RPMI8226 (cell line): ENCODE data around the gene SHISAL1.
A peak's percentile ranks its signal among the peaks of the same experiment; 100 is the strongest.

Experiments used
- DNase-seq: peaks from one replicate; pipeline ENCODE4 v3.0.0-alpha.2; 2015

SHISAL1 gene

DNA sequence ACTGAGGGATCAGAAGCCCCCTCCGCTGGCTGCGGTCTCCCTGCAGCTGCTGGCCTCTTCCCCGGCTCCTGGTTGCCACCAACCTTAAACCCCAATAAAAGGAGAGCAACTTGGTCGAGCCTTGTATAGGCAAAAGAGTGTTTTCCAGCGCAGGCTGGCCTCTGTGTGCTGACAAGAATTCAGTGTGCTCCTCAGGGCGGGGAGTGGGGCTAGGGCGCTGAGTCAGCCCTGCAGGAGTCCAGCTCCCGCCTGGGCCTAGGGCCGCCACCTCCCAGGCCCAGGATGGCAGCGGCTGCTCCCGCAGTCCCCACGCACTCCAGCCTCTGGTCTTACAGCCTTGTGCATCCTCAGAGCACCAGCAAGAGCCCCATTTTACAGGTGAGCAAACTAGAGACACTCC lies at the start of gene SHISAL1:
Gene SHISAL1, minus strand, starts transcription at position 186 of the 400 bp plus-strand sequence. CDS start 12,006 bp downstream, outside the sequence.
- DNase-seq = peak; percentile 25

GRCh38 chr22:44361391-44362126 lies 48.8 kb upstream of the SHISAL1 start:
- no peak for DNase-seq

- no peak for DNase-seq
Measured at GRCh38 chr22:44360668-44361381, 48.1 kb upstream of the SHISAL1 start.

GRCh38 chr22:44360306-44360667 lies 47.5 kb upstream of the SHISAL1 start:
- DNase-seq = no peak

GRCh38 chr22:44359496-44360110 lies 46.9 kb upstream of the SHISAL1 start:
- no peak for DNase-seq

DNA sequence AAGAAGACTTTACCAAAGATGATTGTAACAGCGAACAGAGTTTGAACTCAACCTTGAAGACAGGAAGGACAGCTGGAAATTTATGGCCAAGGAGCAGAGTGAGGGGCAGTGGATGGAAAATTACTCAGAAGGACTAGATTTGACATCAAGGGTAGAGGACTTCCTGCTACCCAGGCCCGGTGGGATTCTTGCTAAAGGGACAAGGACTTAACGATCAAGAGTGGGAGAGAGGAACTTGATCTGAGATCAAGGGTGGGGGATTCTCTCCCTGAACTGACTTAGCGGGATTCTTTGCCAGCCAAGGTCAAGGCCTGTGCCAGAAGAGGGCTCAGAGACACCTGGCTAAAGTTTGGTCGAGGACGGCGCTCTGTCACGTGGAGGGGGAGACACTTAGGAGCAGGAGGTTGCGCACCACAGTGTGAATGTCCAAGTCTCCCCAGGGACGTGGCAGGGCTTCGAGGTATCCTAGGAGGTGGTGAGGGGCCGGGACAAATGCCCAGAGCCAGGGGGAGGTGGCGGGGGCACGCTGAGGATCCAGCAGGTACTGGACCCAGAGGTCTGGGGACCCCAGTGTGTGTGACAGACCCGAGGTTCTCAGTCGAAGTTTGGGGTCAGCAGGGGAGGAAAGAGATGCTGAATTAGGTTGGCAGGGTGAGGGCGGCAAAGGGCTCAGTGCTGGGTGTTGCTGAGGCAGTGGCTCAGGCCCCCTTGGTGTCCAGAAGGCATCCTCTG lies 46.1 kb upstream of the SHISAL1 start:
- DNase-seq = no peak

DNA sequence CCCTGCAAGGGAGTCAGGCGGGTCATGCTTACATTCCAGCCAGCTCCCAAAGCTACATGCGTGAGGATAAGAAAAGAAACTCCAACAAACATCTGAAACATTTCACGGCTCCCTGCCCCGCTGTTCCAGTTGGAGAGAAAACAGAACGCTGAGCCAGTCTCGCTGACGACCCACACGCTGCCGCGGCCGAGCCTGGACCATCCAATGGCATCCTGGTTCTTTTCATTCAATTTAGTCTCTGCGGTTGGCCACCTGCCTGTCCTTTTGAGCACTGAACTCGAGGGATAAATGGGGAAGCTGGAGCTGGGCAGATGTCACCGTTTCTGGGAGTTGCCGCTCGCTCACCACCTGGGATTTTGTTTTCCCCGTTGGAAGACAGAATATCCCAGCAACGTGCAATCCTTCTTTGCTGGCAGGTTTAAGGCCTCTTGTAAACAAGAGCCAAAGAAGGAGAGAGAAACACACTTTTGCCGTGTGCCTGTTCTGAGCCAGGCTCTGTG lies 45.3 kb upstream of the SHISAL1 start:
- DNase-seq = no peak

DNA sequence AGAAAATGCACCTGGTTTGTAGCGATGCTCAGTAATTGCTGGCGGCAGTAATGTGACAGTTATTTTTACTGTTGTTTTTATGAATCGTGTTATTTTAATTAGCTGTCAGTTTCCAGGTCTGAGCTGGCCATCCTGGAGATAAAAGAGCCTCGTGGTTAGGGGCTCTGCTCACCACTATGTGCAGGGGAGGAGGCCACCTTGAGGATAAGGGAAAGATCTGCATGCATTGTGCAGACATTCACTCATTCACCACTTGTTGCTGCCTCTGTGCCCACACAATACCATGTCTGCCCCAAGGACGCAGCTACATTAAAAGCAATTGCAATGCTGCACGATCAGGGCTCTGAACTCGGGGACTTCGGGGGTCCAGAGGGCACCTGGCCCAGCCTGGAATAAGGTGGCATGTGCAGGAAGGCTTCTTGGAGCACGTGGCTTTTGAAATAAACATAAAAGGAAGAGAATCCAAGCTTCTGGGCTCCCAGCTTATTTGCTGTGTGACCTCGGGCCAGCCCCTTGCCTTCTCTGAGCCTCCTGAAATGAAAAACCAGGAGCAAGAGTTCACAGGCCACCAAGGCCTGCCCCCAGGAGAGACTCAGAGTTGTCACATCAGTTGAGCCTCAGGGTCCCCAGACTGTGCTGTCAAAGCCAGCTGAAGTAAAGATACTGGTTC lies 44.7 kb upstream of the SHISAL1 start:
- DNase-seq = no peak

- DNase-seq = no peak
Measured at GRCh38 chr22:44355716-44356070, 42.9 kb upstream of the SHISAL1 start.

GRCh38 chr22:44354288-44354687 lies 41.5 kb upstream of the SHISAL1 start:
- no peak for DNase-seq

- no peak for DNase-seq
Measured at GRCh38 chr22:44353041-44353440, 40.3 kb upstream of the SHISAL1 start.

DNA sequence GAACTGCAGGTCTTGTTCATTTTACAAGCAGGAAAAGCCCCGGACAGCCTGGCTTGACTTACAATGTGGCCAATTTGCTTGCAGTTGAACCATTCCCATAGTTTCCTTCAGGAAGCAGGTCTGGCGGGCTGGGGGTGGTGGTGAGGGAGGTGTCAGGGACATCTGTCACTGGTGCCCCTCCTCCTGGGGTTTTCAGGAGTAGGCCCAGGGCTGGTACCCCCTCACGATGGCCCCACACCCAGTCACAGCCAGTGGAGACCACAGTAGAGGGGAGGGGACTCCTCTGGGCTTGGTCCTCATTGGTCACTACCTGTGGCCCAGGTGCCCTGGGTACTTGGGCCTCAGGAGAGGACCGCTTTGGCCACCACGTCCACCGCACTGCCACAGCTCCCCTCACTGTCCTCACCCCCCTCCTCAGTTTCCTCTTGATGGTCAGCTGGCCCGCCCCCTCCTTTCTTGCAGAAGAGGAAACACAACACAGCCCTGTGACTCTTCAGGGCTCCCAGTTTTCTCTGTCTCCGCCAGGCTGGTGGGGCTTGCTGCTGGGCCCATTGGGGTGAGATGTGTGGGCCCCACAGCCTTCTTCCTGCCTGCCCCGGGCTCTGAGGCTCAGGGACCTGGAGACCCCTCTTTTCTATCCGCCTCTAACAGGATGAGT lies 39.8 kb upstream of the SHISAL1 start:
- no peak for DNase-seq

- peak; percentile 93 for DNase-seq
Measured at GRCh38 chr22:44351685-44352377, 39.1 kb upstream of the SHISAL1 start.

DNA sequence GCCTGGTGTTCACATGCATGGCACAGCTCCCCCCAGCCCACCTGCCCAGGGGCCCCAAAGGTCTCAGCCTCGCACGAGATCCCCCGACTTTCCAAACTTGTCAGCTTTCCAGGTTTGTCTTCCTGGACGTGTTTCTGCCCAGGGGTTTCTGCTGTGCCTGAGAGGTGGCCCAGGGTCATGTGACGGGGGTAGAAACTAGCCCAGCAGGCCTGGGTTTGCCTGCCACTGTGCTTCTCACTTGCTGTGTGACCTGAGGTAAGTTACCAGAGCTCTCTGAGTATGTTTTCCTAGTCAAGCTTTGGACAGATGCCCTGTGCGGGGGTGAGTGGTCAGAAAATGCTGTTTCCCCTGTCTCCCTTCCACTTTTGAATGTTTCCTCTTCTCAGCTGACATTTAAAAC lies 38.3 kb upstream of the SHISAL1 start:
- no peak for DNase-seq

DNA sequence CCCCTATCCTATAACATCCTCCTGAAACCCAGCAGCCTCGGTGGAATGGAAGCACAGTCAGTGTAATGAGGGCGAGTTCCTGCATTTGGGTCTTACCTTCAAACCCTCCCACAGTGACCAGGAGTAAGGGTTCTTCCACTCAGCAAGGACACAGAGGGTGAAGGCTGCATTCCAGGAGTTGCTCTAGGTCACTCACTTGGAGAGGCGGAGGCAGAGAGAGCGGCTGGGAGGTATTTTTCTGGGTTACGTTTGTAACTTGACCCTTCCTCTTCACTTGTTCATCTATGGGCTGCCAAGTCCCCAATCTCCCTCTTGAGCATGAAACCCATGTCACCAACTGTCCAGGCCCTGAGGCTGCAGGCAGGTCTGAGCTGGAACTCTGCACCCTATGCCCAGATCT lies 36.8 kb upstream of the SHISAL1 start:
- DNase-seq = no peak

GRCh38 chr22:44348971-44349560 lies 36.3 kb upstream of the SHISAL1 start:
- DNase-seq = no peak

DNA sequence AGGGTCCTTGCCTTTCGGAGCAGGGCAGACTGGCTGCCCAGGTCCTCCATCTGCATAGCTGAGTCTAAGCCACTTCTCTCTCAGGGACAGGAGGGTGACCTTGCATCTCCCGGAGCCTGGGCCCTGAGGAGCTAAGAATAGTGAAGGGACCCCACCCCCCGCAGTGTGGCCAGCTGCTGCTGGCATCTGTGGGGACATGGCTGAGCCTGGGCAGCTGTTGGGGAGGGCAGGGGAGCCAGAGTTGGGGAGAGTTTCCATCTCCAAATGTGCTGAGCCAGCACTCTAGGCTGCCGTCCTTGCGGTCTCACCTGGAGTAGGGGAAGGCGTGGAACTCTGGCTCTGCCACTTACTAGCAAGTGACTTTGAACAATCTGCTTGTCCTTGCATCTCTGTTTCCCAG lies 34.8 kb upstream of the SHISAL1 start:
- peak; percentile 98 for DNase-seq

- DNase-seq = peak; percentile 53
Measured at GRCh38 chr22:44347080-44347479, 34.3 kb upstream of the SHISAL1 start.

GRCh38 chr22:44345872-44346271 lies 33.1 kb upstream of the SHISAL1 start:
- DNase-seq = no peak

DNA sequence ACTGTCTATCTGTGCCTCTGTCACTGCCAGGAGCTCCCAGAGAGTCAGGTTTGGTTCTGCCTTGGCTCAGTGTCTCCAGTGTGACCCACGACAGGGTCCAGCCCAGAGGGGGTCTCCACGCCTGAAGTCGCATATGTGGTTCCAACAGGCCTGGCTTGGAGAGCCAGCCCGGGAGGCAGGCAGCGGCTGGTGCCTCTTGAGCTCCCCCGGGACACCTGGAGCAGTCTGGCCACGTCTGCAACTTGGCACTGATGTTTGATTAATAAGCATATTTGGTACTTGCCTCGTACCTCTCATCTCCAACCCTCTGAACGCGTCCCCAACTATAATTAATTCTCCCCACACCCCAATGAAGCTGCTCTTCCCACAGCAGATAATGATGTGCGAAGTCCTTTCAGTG lies 31.7 kb upstream of the SHISAL1 start:
- peak; percentile 83 for DNase-seq

DNA sequence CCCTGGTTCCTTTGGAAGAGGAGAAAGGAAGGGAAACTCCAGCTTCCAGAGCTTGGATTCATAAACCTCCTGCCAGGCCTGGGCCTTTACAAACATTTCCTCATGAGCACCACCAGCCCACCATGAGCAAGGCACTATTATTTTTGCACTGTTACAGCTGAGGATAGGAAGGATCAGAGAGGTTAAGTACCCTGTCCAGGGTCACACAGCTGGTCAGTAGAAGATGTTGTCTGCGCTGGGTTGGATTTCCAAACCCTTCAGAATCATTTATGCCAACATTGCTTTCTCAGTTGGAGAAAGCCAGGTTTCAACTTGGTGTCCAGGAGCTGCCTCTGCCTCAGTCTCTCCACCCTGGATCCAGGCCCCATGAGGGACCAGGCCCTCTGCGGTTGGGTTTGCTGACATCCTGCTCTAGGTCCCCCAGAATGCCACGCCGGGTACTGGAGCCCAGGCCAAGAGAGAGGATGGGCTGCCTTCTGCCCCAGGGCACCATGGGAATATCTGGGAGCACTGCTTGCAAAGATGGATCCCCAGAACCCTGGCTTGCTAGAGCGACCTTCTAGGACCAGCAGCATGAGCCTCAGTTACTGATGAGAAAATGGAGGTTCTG lies 29.7 kb upstream of the SHISAL1 start:
- no peak for DNase-seq
